NCI-H187 treated with DMSO at 0.1 percent for 48 hours (cell line): ENCODE data around the gene WBP1L.

ENCODE experiments used
- DNase-seq: peaks from one replicate; lab custom pipeline; 2025; lab: John Stamatoyannopoulos, UW

The WBP1L gene

GRCh38 chr10:102780527-102780808 lies 36.7 kb downstream of the WBP1L start:
- DNase-seq: no peak

DNA sequence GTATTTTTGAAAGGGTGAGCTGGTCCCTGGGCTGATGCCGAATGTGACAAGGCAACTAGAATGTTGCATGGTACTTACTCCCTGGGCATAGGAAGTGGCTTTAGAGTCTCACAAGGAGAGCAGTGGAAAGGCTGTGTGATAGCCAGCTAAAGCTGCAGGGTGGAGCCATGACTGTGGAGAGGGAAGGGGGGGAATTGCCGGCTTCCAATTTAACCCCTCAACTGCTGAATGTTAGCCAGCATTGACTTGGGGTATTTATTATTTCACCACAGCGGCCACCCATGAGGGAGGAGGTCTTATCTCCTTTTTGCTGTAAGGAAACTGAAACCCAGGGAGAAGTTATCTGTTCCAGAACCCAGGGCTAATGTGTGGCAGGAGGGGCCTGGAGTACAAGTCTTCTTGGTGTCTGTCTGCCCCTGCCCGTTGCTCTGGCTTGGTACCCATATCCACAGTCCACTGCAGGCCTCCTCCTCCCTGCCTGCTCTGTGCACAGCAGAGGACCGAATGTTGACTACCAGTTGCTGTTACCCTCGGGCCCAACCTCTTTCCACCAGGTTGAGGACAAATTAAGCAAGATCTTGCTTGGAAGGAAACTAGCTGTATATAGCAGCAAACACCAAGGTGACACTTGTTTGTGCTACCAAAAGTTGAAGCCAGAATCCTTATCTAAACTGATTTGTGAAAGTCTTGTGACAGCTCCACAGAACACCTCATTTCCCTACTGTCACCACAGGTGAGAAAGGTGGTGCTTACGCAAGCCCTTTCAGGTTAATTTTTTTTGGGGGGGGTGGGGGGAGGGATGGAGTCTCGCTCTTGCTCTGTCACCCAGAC lies 37.6 kb downstream of the WBP1L start:
- no peak for DNase-seq

- no peak for DNase-seq
Observed at GRCh38 chr10:102781921-102782557, 38.3 kb downstream of the WBP1L start.

- DNase-seq: no peak
Observed at GRCh38 chr10:102782673-102783551, 39.2 kb downstream of the WBP1L start.

DNA sequence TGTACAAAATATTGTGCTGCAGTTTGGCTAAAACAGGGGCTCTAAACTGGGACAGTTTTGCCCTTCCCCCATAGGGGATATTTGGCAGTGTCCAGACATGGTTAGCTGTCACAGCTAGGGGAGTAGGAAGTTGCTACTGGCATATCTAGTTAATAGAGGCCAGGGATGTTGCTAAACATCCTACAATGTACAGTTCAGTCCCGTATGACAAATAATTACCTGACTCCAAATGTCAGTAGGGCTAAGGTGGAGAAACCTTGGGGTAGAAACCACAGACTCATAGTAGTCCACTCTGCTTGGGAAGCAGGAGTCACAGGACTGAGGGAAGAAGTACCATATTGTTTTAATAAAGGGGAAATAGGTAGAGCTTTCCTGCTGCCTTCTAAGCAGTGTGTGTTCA lies 39.8 kb downstream of the WBP1L start:
- DNase-seq: no peak

- no peak for DNase-seq
Observed at GRCh38 chr10:102785818-102786217, 42.1 kb downstream of the WBP1L start.

DNA sequence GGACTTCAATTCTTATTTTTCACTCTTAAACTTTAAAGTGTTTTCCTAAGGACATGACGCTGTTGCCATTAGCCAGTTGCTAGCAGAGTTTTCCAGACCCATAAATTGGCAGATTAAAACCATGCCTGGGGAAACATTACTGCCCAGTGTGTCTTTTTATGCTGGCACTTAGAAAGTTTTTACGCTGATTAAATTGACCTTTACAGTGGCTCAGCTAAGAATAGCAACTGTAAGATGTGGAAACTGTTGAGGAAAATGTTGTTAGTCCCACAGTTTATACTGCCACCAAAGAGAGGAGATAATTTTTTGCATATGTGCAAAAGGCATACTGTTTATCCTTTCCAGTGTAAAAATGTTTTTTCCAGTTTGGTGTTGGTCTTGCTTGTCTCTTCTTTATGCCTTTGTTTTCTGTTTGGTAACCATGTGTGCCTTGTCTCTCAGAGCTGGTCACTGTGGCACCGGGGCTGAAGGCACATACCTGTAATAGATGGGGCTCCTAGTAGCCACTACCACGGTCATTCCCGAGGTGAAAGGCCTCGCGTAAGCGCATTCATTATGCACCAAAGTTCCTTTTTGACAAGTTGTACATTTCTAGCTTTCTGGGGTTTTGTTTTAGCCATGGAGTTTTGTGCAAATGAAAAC lies 48.1 kb downstream of the WBP1L start:
- no peak for DNase-seq

DNA sequence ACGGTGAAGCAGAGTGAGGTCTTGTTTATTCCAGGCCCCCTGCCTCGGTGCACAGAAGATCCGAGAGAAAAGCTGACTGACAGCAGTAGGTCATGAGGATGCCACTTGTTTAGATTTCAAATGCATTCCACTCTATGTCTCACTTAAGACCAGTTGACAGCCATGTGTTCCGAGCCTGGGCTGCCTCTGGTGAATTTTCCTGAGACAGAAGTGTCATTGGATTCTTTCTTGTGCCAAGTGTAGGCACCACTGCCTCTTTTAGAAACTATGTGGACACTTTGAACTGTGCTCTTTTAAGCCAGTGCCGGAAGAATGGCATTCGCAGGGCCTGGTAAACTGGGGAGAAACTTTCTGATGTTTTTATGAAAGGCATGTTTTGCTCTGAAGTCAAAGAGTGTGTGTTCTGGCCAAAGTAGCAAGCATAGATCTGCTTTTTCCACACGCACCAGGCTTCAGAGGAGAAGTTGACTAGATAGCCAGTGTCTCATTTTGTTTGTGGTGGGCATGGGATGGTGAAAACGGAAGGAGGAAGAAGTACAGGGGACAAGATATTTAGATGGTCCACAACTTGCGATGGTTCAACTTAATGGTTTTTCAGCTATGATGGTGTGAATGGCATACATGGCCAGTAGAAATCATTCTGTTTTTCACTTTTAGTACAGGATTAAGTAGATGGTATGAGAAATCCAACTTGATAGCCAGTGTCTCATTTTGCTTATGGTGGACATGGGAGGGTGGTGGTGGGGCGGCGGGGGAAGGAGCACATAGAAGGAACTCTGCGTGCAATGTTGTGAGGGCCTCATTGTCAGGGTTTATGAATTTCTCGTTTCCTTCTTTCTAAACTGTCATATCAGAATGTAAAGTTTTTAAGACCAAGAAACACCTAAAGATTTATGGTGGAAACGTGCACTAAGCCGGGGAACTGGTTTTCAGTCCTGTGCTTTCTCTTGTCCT lies 52.0 kb downstream of the WBP1L start:
- no peak for DNase-seq

GRCh38 chr10:102796407-102797176 lies 52.8 kb downstream of the WBP1L start:
- DNase-seq: no peak

DNA sequence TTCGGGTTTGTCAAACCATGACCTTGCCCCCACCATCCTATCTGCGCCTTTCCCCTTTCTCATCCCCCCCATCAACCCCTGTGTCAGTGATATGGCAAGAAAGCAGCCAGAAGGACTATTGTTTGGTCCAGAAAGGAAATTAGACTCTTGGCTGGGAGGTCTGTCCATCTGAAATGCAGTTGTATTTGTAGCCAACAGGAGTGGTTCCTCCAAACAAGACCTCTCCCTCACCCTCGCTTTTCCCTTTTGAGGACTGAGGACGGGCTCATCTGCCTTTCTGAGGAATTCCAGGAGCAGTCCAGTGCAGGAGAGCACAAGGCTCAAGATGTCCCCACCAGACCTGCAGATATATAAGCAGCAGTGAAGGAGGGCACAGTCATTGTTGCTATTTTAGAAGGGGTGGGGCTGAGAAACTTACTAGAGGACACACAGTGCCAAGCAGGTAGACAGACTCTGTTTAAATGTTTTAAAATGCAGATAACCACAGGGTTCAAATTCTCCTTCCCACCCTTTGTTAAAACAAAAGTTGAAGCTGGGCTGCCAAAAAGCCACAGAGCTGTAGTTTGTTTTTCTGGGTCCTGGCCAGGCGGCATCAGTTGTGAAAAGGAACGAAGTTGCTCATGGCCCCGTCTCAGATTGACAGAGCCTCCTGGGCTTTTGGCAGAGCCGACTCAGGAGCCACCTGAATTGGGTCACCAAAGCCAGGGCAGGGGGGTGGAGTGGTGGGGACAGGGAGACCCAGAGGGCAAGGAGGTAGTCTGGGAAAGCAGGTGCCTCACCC lies 56.1 kb downstream of the WBP1L start:
- no peak for DNase-seq

DNA sequence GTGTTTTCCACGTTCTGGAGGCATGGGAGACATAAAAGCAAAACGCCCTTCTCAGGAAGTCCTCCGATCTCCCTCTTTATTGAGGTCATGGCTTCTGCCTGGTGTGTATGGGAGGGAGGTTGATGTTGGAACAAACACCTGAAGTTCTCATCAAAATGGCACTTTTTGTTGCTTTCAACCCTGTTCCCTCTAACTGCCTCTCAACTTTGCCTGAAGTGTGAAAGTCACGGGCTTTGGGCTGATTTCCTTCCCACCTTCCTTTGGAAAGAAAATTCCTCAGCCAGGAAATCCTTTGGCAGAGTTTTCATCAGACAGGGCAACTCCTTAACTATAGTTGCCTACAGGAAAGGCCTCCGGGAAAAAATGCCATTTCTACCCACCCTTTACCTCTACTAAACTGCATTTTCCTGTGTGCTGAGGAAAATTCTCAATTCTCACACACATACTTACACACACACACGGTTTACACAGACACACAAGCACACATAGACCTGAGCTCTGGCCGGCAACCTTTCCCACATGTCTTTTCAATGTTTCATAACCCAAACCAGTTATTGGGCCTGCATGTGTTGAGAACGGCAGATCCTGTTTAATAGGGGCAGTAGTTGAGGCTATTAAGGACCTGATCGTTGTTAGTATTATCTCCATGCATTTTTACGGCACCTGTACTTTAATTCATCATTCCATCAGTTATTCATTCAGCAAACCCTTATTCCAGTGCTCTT lies 57.0 kb downstream of the WBP1L start:
- no peak for DNase-seq

DNA sequence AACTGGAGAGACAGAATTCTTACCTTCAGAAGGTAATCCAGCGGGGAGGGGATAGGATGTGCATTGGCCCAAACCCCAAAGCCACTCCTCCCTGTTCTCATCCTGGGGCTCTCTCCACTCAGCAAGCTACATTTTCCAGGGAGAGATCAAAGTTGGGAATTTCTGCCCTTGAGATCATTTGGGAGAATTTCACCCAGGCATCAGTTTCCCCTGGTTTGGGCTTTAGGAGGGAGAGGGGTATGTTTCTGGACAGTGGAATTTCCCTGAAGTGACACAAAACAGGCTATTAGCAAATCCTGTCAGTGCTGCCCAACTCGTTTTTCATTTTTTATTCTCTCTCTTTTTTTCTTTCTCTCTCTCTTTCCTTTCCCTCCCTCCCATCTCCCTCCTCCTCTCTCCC lies 57.7 kb downstream of the WBP1L start:
- no peak for DNase-seq

DNA sequence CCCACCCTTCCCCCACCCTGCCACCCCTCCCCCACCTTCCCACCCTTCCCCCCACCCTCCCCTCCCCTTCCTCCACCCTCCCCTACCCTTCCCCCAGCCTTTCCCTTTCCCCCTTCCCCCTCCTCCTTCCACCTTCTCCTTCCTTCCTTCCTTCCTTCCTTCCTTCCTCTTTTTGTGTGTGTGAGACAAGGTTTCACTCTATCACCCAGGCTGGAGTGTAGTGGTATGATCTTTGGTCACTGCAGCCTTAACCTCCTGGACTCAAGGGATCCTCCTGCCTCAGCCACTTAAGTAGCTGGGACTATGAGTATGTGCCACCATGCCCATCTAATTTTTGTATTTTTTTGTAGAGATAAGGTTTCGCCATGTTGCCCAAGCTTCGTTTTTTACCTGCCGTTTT lies 58.2 kb downstream of the WBP1L start:
- no peak for DNase-seq

DNA sequence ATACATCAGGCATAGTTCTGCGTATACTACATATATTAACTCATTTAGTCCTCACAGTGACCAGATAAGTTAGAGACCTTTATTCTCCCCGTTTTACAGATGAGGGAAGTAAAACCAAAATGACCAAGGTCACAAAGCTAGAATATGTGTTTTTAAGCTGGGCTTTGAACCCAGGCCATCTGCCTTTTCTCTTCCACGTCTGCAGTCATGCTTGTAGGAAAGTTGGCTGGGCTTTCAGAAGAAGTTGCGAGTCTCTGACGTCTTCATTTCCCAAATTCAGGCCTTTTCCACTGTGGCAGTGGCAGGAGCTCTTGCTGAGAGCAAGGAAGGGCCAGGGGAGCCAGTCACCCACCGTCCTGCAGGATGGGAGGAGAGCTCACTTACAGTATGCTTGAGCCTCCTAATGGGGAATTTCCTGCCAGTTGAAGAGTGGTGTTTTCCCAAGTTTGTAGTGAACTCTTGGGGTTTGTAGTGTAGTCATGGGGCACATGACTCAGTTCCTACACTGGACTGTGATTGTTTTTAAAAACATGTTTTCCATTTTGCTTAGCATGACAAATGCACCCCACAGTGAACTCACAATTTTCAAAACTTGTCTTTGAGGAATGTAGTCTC lies 59.3 kb downstream of the WBP1L start:
- no peak for DNase-seq

- no peak for DNase-seq
Observed at GRCh38 chr10:102804382-102805055, 60.8 kb downstream of the WBP1L start.

DNA sequence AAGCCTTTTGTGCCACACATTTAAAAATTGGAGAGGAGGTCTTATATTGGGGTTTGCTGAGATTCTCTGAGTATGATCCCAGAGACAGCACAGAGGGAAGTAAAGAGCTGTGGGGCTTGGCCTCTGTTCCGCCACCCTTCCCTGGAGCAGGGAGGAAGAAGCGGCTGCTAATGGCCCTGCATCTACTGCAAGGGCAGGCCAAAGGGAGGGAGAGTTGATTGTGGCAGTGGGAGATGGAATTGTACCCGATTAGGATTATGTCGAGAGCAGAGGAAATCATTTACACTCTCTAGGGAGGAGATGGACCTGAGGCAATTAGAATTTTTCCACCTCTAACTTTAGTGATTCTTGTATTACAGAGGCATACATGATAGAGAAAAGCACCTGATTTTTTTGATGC lies 64.6 kb downstream of the WBP1L start:
- DNase-seq: no peak

- no peak for DNase-seq
Observed at GRCh38 chr10:102811346-102811745, 67.6 kb downstream of the WBP1L start.
